Measurements from ENCODE around the gene GUCY1A2. TPM values are rescaled to one million over a fixed set of nuclear protein-coding genes. Genes with fewer than 3 reads are reported as not detected.

The GUCY1A2 gene
- total RNA-seq, 1 experiment from 2014 or later = not detected

DNA sequence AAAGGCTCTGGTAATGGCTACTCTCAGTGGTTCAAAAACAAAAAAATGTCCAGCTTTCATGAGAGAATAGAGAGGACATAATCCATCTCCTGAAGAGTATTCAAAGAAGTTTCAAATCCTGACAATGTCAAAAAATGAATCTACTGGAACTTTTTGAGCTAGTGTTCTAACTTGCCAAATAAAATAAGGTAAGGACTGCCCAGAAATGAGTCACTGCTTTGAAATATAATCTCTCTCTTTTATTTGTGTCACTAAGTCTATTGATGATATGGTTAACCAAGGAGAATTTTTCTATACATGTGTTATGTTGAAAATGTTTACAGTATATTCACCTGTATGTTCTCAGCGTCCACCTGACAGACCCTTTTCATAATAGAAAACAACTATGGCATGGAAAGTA is 3.4 kb downstream of the GUCY1A2 start:
- H3K4me1 ChIP-seq (ENCODE audit: insufficient read depth, low read length) = peaks cover 27% of the 10 kb centered on the region
- BruUV-seq (replicated peaks) = no TSS peak
- no peaks in the 10 kb centered on the region for H3F3A ChIP-seq (ENCODE audit: low read length, unreplicated experiment)
- no peak overlapping the region for H3K4me3 ChIP-seq (ENCODE audit: low read length)
- H4K20me1 ChIP-seq (ENCODE audit: low read length) = no peaks in the 10 kb centered on the region
- no peak overlapping the region for H2AFZ ChIP-seq (ENCODE audit: low read length)
- H3K4me2 ChIP-seq (ENCODE audit: low read length) = no peak overlapping the region; the same call in 1 of the 2 replicates
- DNase-seq = peak; percentile 76
- H3K9me3 ChIP-seq (ENCODE audit: low read length) = no peaks in the 10 kb centered on the region
- no peak overlapping the region for H3K9ac ChIP-seq (ENCODE audit: low read length)
- TF ChIP-seq, protein P1, sequence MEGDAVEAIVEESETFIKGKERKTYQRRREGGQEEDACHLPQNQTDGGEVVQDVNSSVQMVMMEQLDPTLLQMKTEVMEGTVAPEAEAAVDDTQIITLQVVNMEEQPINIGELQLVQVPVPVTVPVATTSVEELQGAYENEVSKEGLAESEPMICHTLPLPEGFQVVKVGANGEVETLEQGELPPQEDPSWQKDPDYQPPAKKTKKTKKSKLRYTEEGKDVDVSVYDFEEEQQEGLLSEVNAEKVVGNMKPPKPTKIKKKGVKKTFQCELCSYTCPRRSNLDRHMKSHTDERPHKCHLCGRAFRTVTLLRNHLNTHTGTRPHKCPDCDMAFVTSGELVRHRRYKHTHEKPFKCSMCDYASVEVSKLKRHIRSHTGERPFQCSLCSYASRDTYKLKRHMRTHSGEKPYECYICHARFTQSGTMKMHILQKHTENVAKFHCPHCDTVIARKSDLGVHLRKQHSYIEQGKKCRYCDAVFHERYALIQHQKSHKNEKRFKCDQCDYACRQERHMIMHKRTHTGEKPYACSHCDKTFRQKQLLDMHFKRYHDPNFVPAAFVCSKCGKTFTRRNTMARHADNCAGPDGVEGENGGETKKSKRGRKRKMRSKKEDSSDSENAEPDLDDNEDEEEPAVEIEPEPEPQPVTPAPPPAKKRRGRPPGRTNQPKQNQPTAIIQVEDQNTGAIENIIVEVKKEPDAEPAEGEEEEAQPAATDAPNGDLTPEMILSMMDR (conservative IDR thresholded peaks at IDR 0.05; ENCODE audit: low read depth, low read length) = no peak
- TF ChIP-seq EZH2phosphoT487 (IDR thresholded peaks at IDR 0.05; ENCODE audit: borderline replicate concordance, low read length) = no peak
- ATAC-seq = no peak
- H3K9me2 ChIP-seq (replicated peaks; ENCODE audit: low read length) = no peaks in the 10 kb centered on the region
- H3K27ac ChIP-seq (ENCODE audit: low read length) = no peak overlapping the region
- intact Hi-C loops (cut with micrococcal nuclease) = loop anchor here (5.0 to 10.0 kb wide), 3 partner anchors 140 to 420 kb away; no protein-coding TSS in a partner anchor
- H3K27me3 ChIP-seq (ENCODE audit: low read length) = peaks cover 37% of the 10 kb centered on the region
- no peaks in the 10 kb centered on the region for H3K79me2 ChIP-seq (ENCODE audit: low read length)
- POLR2A ChIA-PET (ENCODE audit: unreplicated experiment) = interaction anchor here (0.6 to 0.7 kb wide), 2 partner anchors 242 to 545 kb away, joined by 3 read pairs; no protein-coding TSS in a partner anchor
- CTCF ChIA-PET = interaction anchor here (0.7 kb wide), 1 partner anchor 97 kb away, joined by 4 read pairs; no protein-coding TSS in a partner anchor
- no peaks in the 10 kb centered on the region for H3K36me3 ChIP-seq (ENCODE audit: low read depth, low read length)

- Histone ChIP-seq H3K4me2 (ENCODE audit: low read length) (peak overlapping the region; percentile 41), H3K9ac (ENCODE audit: low read length) (no peak overlapping the region), H2AFZ (ENCODE audit: low read length) (no peak overlapping the region), H3K9me3 (ENCODE audit: low read length) (no peaks in the 10 kb centered on the region), H4K20me1 (ENCODE audit: low read length) (no peaks in the 10 kb centered on the region), H3K9me2 (replicated peaks; ENCODE audit: low read length) (no peaks in the 10 kb centered on the region), H3K79me2 (ENCODE audit: low read length) (no peaks in the 10 kb centered on the region), H3K4me3 (ENCODE audit: low read length) (no peak overlapping the region), H3K36me3 (ENCODE audit: low read depth, low read length) (no peaks in the 10 kb centered on the region), H3K27me3 (ENCODE audit: low read length) (peaks cover 15% of the 10 kb centered on the region), H3F3A (ENCODE audit: low read length, unreplicated experiment) (no peaks in the 10 kb centered on the region), H3K4me1 (ENCODE audit: insufficient read depth, low read length) (peaks cover 19% of the 10 kb centered on the region), H3K27ac (ENCODE audit: low read length) (no peak overlapping the region)
- peak; percentile 86 for ATAC-seq
- POLR2A ChIA-PET (ENCODE audit: unreplicated experiment) = no interaction called here
- no TSS peak for BruUV-seq (replicated peaks)
- TF ChIP-seq, protein P1 (conservative IDR thresholded peaks at IDR 0.05; ENCODE audit: low read depth, low read length) = no peak
- TF ChIP-seq EZH2 (IDR thresholded peaks at IDR 0.05; ENCODE audit: low read length, unreplicated experiment) (no peak), EZH2phosphoT487 (IDR thresholded peaks at IDR 0.05; ENCODE audit: borderline replicate concordance, low read length) (no peak)
- CTCF ChIA-PET = no interaction called here
- DNase-seq = peak; percentile 67
- intact Hi-C loops (cut with micrococcal nuclease) = loop anchor here (10.0 kb wide), 2 partner anchors 143 to 417 kb away; no protein-coding TSS in a partner anchor
Measured at GRCh38 chr11:107011977-107012376, 6.3 kb downstream of the GUCY1A2 start.

GRCh38 chr11:107009190-107009589 is 9.1 kb downstream of the GUCY1A2 start:
- no peak overlapping the region for H3K4me3 ChIP-seq (ENCODE audit: low read length)
- H3K9me2 ChIP-seq (replicated peaks; ENCODE audit: low read length) = no peaks in the 10 kb centered on the region
- no peaks in the 10 kb centered on the region for H3K36me3 ChIP-seq (ENCODE audit: low read depth, low read length)
- H4K20me1 ChIP-seq (ENCODE audit: low read length) = 0 out of 2 replicates have a peak, but pooled peaks cover 3% of the 10 kb centered on the region
- no peak overlapping the region for H3K9ac ChIP-seq (ENCODE audit: low read length)
- ATAC-seq (no peak), DNase-seq (no peak)
- CTCF ChIA-PET = no interaction called here
- H2AFZ ChIP-seq (ENCODE audit: low read length) = no peak overlapping the region
- H3F3A ChIP-seq (ENCODE audit: low read length, unreplicated experiment) = no peaks in the 10 kb centered on the region
- BruUV-seq (replicated peaks) = no TSS peak
- TF ChIP-seq EZH2phosphoT487 (IDR thresholded peaks at IDR 0.05; ENCODE audit: borderline replicate concordance, low read length) = no peak
- TF ChIP-seq, protein P1 (conservative IDR thresholded peaks at IDR 0.05; ENCODE audit: low read depth, low read length) = peak; percentile 51
- no peak for TF ChIP-seq EZH2 (IDR thresholded peaks at IDR 0.05; ENCODE audit: low read length, unreplicated experiment)
- POLR2A ChIA-PET (ENCODE audit: unreplicated experiment) = no interaction called here
- H3K4me2 ChIP-seq (ENCODE audit: low read length) = no peak overlapping the region
- no peak overlapping the region for H3K27ac ChIP-seq (ENCODE audit: low read length)
- no peaks in the 10 kb centered on the region for H3K9me3 ChIP-seq (ENCODE audit: low read length)
- peaks cover 28% of the 10 kb centered on the region for H3K4me1 ChIP-seq (ENCODE audit: insufficient read depth, low read length)
- H3K79me2 ChIP-seq (ENCODE audit: low read length) = no peaks in the 10 kb centered on the region
- intact Hi-C loops (cut with micrococcal nuclease) = loop anchor here (5.0 to 10.0 kb wide), 2 partner anchors 458 to 614 kb away; no protein-coding TSS in a partner anchor
- no peaks in the 10 kb centered on the region for H3K27me3 ChIP-seq (ENCODE audit: low read length)
